OCI-LY3 (cell line): Measurements from ENCODE around the gene MAPK13.

Experiments used
- EZH2phosphoT487 ChIP-seq: fragments of 200-600 bp; shearing (Covaris generic); IDR thresholded peaks from 2 replicates; pipeline ENCODE4 v1.6.1; 2018; ENCODE audit warnings: antibody characterized with exemption, mixed run types, low read depth
- TF ChIP-seq, protein P1 (sequence below): fragments of 200-600, 300-600 bp; sonication (generic); IDR thresholded peaks from 2 replicates; pipeline ENCODE4 v1.5.1; 2014; ENCODE audit warnings: antibody characterized with exemption, low read length, low read depth

DNA sequence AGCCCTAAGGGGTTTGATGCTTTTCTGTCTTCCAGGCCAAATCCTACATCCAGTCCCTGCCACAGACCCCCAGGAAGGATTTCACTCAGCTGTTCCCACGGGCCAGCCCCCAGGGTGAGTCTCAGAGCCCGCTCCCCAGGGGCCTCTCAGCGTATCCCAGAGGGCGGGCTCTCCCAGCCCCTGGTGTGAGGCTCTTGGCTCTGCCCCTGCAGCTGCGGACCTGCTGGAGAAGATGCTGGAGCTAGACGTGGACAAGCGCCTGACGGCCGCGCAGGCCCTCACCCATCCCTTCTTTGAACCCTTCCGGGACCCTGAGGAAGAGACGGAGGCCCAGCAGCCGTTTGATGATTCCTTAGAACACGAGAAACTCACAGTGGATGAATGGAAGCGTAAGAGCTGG, 8.4 kb downstream of the MAPK13 start:
- TF ChIP-seq, protein P1, sequence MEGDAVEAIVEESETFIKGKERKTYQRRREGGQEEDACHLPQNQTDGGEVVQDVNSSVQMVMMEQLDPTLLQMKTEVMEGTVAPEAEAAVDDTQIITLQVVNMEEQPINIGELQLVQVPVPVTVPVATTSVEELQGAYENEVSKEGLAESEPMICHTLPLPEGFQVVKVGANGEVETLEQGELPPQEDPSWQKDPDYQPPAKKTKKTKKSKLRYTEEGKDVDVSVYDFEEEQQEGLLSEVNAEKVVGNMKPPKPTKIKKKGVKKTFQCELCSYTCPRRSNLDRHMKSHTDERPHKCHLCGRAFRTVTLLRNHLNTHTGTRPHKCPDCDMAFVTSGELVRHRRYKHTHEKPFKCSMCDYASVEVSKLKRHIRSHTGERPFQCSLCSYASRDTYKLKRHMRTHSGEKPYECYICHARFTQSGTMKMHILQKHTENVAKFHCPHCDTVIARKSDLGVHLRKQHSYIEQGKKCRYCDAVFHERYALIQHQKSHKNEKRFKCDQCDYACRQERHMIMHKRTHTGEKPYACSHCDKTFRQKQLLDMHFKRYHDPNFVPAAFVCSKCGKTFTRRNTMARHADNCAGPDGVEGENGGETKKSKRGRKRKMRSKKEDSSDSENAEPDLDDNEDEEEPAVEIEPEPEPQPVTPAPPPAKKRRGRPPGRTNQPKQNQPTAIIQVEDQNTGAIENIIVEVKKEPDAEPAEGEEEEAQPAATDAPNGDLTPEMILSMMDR: no peak
- no peak for TF ChIP-seq EZH2phosphoT487
